GM12891 (cell line): Measurements from ENCODE around the gene PAK3.

ENCODE experiments used
- POLR2A ChIP-seq: IDR thresholded peaks from 2 replicates; pipeline ENCODE4 v1.6.1; 2011; ENCODE audit warnings: low read depth, low read length, control low read depth
- POLR2AphosphoS5 ChIP-seq: IDR thresholded peaks from 2 replicates; pipeline ENCODE4 v1.6.1; 2011; ENCODE audit warnings: low read depth, low read length, control low read depth
- TAF1 ChIP-seq: IDR thresholded peaks from 2 replicates; pipeline ENCODE4 v1.6.1; 2011; ENCODE audit warnings: low read depth, low read length, control low read depth

GRCh38 chrX:111264385-111264784 is 168.4 kb downstream of the PAK3 start:
- TF ChIP-seq POLR2AphosphoS5 (no peak), POLR2A (no peak), TAF1 (no peak)
